ENCODE results near the gene CMTM1. TPM values are rescaled to one million over a fixed set of nuclear protein-coding genes. Genes with fewer than 3 reads are reported as not detected.

The CMTM1 gene
- total RNA-seq, 1 experiment from 2014 or later: 7.1 TPM

- DNase-seq (ENCODE audit: low read depth, low spot score) (no peak), ATAC-seq (no peak)
- H3K4me1 ChIP-seq (ENCODE audit: control insufficient read depth, insufficient read depth, low read length): no peaks in the 10 kb centered on the region
- TF ChIP-seq SIN3A (IDR thresholded peaks at IDR 0.05; ENCODE audit: borderline replicate concordance, insufficient read depth, low read depth, low read length) (no peak), REST (IDR thresholded peaks at IDR 0.05; ENCODE audit: insufficient read depth in 1 of 2, low read depth in 2 of 2, low read length in 1 of 2) (no peak), CTCF (IDR thresholded peaks at IDR 0.05) (no peak), TCF7L2 (IDR thresholded peaks at IDR 0.05; ENCODE audit: low read depth, low read length) (no peak), POLR2AphosphoS5 (IDR thresholded peaks at IDR 0.05; ENCODE audit: low read depth, low read length) (no peak)
- intact Hi-C loops (cut with micrococcal nuclease; ENCODE audit: unreplicated experiment): no loop called here
- no peaks in the 10 kb centered on the region for H3K27me3 ChIP-seq (ENCODE audit: control insufficient read depth, insufficient read depth, low read length)
- POLR2A ChIA-PET: no interaction called here
- CTCF ChIA-PET: interaction anchor here (0.7 kb wide), 1 partner anchor 169 kb away, joined by 8 read pairs; no protein-coding TSS in a partner anchor
- H3K9me3 ChIP-seq (ENCODE audit: control insufficient read depth, insufficient read depth, low read depth, low read length): no peaks in the 10 kb centered on the region
- BruUV-seq (replicated peaks): no TSS peak
- H3K27ac ChIP-seq (ENCODE audit: low read length): no peak overlapping the region
- no peak overlapping the region for H3K4me3 ChIP-seq (ENCODE audit: low read depth in 2 of 2, low read length in 2 of 2)
- in situ Hi-C loops (cut with HindIII; ENCODE audit: low pct_unique_long_range_greater_than_20kb, low sequenced_read_pairs): no loop called here
- no peaks in the 10 kb centered on the region for H3K36me3 ChIP-seq (ENCODE audit: control insufficient read depth, insufficient read depth, low read length)
These were observed 26.4 kb upstream of the CMTM1 start for GRCh38 chr16:66539623-66540469.

- Histone ChIP-seq H3K9me3 (ENCODE audit: control insufficient read depth, insufficient read depth, low read depth, low read length) (no peaks in the 10 kb centered on the region), H3K27me3 (ENCODE audit: control insufficient read depth, insufficient read depth, low read length) (no peaks in the 10 kb centered on the region), H3K27ac (ENCODE audit: low read length) (no peak overlapping the region), H3K36me3 (ENCODE audit: control insufficient read depth, insufficient read depth, low read length) (no peaks in the 10 kb centered on the region), H3K4me3 (ENCODE audit: low read depth in 2 of 2, low read length in 2 of 2) (no peak overlapping the region), H3K4me1 (ENCODE audit: control insufficient read depth, insufficient read depth, low read length) (no peaks in the 10 kb centered on the region)
- TF ChIP-seq TCF7L2 (IDR thresholded peaks at IDR 0.05; ENCODE audit: low read depth, low read length): no peak
- no peak for TF ChIP-seq REST (IDR thresholded peaks at IDR 0.05; ENCODE audit: insufficient read depth in 1 of 2, low read depth in 2 of 2, low read length in 1 of 2)
- TF ChIP-seq POLR2AphosphoS5 (IDR thresholded peaks at IDR 0.05; ENCODE audit: low read depth, low read length): no peak
- TF ChIP-seq CTCF (IDR thresholded peaks at IDR 0.05): no peak
- no peak for TF ChIP-seq SIN3A (IDR thresholded peaks at IDR 0.05; ENCODE audit: borderline replicate concordance, insufficient read depth, low read depth, low read length)
- ATAC-seq (no peak), DNase-seq (ENCODE audit: low read depth, low spot score) (no peak)
- ChIA-PET POLR2A (no interaction called here), CTCF (no interaction called here)
- BruUV-seq (replicated peaks): no TSS peak
- intact Hi-C loops (cut with micrococcal nuclease; ENCODE audit: unreplicated experiment): no loop called here
- in situ Hi-C loops (cut with HindIII; ENCODE audit: low pct_unique_long_range_greater_than_20kb, low sequenced_read_pairs): no loop called here
These were observed 24.6 kb upstream of the CMTM1 start for GRCh38 chr16:66541388-66542355.

All from Panc1 (cell line).